HG03175 (cell line): ENCODE data around the gene HNMT.
"Not testable (repeated sequence)": the region's sequence is repeated elsewhere in the genome, so short reads cannot be mapped to it uniquely, and the experiment has no call there.

Source experiments
- ATAC-seq: cut with Tn5 transposase; IDR thresholded peaks from one replicate; pipeline ENCODE4 v1.9.1; 2021; ENCODE audit warnings: mild to moderate bottlenecking, moderate library complexity; ENCODE audit not compliant: unreplicated experiment

The HNMT gene

DNA sequence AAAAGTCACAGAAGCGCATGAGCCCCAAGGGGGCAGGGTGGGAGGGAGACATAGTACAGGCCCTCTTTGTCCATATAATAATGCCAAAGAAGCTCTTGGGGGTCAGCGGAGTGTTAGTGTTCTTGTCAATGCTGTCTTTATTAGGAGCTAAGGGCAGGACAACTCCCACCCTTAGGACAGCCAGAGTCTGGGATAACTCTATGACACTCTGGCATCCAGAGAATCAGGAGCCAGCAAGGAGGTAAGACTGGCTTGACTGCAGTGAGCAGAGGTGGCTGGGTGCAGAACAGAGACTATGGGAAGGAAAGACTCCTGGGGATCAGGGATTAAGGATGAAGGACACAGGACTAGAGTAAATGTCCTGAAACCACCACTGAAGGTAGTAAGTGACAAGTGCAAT, 19.0 kb upstream of the HNMT start:
- ATAC-seq = no peak

GRCh38 chr2:137946227-137946626, 18.0 kb upstream of the HNMT start:
- ATAC-seq = no peak

- no peak for ATAC-seq
Observed at GRCh38 chr2:137947032-137947727, 17.1 kb upstream of the HNMT start.

DNA sequence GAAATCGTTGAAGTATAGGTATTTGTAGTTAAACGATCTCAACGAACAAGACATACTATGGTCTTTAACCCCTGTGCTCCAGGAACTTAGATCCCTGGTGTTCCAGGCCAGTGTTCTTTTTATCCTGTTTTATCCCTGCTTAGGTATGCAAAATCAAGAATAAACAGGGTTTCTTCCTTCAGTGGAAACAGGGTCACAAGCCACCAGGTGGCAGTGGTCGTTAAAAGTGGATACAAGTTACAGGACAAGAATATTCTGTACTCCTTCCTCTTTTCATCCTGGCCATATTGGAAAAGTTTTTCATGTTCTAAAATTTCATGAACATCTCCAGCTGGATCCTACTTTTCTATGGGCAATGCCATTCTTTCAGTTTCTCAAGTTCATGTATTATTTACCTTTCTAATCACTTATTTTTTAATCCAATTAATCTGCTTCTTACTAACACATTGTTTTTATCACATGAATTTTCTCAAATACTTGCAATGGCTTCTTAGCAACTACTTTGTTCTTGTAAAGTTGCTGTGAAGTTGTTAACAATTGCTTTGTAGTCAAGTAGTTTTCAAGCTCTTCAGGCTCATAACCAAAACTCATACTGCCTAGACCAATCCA, 16.4 kb upstream of the HNMT start:
- no peak for ATAC-seq

- ATAC-seq = no peak
Observed at GRCh38 chr2:137948894-137949293, 15.4 kb upstream of the HNMT start.

GRCh38 chr2:137950238-137950637, 14.0 kb upstream of the HNMT start:
- no peak for ATAC-seq

- ATAC-seq = no peak
Observed at GRCh38 chr2:137951586-137951985, 12.7 kb upstream of the HNMT start.

- no peak for ATAC-seq
Observed at GRCh38 chr2:137952586-137953129, 11.6 kb upstream of the HNMT start.

DNA sequence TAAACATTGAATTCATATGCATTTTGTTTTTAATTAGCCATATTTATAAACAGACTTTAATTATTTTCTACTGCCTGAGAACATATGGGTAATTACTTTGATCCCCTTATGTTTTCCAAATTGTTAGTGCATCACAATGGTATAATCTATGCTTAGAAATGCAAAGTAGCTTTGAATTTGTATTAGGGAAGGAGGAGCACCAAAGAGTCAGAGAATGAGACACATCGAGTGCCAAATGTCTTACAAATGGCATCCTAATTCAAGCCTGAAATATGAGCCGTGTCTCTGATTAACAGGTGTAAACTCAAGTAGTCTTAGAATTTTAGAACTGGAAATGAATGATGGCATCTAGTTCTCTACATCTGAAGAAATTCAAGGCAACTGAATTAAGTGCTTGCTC, 8.7 kb upstream of the HNMT start:
- no peak for ATAC-seq

- ATAC-seq = no peak
Observed at GRCh38 chr2:137957033-137957432, 7.2 kb upstream of the HNMT start.

DNA sequence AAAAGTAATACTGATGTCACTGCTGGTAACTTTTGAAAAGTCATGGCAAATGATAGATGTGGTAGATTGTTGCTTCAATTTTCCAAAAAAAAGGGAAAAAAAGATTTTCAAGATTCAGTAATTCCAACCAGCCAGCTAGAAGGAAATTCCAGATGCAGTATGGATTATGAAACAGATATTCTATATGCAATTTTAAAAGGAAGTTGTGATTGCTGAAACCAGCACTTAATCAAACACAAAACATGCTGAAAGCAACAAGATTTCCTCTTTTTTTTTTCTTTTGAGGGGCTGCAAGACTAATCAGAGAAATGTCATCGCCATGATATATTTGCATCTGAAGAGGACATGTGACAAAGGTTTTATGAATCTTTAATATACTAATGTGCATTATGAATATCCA, 5.1 kb upstream of the HNMT start:
- no peak for ATAC-seq

- no peak for ATAC-seq
Observed at GRCh38 chr2:137960223-137960622, 4.0 kb upstream of the HNMT start.

GRCh38 chr2:137961602-137962001, 2.7 kb upstream of the HNMT start:
- ATAC-seq = no peak

DNA sequence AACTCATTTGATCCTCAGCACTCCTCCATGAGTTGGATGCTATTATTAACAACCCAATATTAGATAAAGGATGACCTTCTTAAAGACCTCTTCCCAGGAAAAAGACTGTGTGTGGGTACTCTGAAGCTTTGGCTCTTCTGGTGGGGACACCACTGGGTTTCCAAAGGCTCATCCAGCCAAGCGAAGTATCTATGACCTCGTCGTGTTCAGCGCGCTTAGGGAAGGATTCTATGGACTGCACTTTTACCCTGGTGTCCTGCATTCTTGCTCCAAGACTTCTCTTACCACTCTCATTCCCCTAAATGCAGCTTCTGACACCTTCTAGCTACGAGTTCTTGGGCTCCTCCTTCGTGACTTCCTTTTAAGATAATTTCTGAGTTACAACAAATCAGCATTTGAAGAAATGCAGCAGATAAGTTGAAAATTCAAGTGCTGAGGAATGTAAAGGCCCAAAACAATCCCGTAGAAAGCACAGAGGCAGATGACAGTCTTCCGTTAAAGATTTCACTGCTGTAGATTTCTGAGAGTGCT, 673 bp upstream of the HNMT start:
- no peak for ATAC-seq

DNA sequence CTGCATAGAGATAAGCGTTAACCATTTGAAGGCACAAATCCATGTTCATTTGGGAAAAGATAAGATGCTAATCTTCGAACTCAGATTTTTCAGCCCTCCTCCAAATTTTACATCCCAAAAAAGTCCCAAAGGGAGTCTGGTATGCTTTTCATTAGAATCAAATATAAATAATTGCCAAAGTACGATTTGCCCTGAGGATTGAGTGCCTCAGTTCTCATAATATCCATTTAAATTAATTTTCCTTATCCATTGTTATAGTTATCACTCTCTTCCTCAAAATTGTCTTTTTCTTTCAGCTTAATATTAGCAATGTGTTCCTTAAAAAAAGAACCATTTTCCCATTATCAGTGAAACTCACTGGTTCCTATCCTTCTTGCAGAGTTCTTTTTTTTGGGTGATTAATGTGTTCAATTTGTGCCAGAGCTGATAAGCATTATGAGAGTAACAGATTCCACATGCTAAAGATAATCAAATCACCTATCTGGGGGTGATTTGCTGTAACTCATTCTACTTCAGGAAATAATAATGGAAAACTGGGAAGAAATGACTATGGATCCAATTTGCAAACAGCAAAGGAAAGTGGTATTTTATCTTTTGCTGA, 686 bp downstream of the HNMT start:
- ATAC-seq = no peak

- no peak for ATAC-seq
Observed at GRCh38 chr2:137966043-137966442, 1.8 kb downstream of the HNMT start.

DNA sequence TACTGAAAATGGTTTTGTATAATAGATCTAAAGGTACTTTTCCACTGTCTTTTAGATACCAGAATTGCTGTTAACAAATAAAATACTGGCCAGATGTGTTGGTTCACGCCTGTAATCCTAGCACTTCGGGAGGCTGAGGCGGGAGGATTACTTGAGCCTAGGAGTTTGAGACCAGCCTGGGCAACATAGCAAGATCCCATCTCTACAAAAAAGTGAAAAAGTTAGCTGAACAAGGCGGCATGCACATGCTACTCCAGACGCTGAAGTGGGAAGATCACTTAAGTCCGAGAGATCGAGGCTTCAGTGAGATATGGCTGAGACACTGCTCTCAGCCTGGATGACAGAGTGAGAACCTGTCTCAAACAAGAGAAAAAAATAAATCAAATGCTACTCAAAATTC, 2.8 kb downstream of the HNMT start:
- ATAC-seq = no peak

DNA sequence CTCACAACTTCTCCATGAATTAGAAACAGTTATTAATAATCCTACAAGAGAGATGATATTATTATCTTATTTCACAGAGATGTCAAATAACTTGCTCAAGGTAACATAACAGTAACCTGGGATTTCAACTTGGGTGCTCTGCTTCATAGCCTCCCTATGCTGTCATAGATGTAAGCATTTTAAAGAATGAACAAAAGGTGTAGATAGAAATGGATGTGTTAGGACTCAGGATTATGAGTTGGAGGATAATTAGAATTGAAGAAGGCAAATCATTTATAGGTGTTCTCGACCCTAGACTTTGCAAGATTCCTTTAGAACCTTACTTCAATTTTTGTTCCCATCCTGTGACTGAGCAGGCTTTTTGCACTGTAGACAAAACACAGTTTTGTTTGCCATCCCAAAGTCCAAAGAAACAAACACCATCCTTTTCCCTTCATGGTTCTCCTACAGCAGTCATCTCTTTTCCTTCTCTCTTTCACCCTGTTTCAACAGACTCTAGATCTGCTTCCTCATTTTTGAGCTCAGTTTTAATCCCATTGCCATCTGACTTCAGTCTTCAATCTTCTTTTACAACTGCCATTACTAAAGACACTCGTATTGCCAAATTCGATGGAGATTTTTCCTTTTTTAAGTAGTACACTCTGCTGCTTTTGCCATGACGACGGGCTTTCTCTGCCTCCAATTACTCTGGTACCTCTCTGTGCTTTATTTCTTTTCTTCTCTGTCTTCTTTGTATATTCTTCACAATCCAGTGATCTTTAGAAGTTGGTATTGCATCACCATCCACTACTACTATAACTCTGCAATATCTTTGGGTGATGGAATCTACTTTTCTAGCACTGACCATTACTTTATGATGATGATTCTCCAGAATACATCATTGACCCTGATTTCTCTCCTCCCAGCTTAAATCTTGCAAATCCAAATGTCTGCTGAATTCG, 4.5 kb downstream of the HNMT start:
- ATAC-seq = no peak

DNA sequence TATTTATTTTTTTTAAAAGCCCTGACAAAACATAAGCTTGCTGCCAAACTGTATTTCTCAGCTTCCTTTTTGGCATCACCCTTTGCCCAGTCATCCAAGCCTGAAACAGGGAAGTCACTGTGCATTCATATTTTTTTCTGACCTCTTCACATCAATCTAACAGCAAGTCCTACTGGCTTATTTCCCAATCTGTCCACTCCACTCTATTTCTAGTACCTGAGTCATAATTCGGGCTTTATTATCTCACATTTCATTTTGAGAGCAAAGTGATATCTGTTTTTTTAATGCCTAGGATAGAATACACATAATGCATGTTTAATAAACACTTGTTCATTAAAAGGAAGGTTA, 5.1 kb downstream of the HNMT start:
- no peak for ATAC-seq

DNA sequence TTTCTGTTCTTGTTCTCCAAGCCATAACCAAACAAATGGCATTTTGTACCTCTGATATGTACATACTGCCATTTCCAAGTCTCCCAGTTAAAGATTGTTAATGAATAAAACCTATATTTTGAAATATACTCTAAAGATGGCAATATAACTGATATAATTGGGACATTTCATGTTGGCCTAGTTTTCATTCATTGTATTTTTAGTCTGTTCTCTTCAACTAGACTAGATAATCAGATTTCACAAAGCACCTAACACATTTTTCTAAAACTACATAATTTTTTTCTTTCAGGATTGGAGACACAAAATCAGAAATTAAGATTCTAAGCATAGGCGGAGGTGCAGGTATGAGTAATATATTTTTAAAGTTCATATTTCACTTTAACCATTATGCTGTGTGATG, 5.6 kb downstream of the HNMT start:
- ATAC-seq = no peak

DNA sequence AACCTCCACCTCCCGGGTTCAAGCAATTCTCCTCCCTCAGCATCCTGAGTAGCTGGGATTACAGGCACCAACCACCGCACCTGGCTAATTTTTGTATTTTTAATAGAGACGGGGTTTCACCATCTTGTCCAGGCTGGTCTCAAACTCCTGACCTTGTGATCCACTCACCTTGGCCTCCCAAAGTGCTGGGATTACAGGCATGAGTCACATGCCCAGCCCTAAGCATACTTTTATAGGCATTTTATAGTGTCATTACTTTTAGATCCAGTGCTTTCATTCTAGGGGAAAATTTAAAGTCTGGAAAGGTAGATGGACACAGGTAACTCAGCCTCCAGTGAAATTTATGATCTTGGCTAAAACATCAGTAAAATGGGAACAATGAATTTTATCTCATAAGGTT, 7.0 kb downstream of the HNMT start:
- ATAC-seq = not testable (repeated sequence)
